ENCODE data around the gene MTSS2.

The MTSS2 gene

GRCh38 chr16:70694088-70694867, 8.4 kb upstream of the MTSS2 start:
- Histone ChIP-seq H3K4me3 (ENCODE audit: low read length) (no peak overlapping the region), H3K79me2 (ENCODE audit: low read length) (no peaks in the 10 kb centered on the region), H3K36me3 (replicated peaks; ENCODE audit: low read depth, low read length) (no peaks in the 10 kb centered on the region), H3K27me3 (ENCODE audit: low read depth, low read length) (no peaks in the 10 kb centered on the region), H4K20me1 (ENCODE audit: insufficient read depth, low read length) (no peaks in the 10 kb centered on the region), H3K4me1 (ENCODE audit: low read length) (no peaks in the 10 kb centered on the region), H3K27ac (ENCODE audit: low read length) (no peak overlapping the region), H3K4me2 (ENCODE audit: low read length) (no peak overlapping the region), H3K9ac (ENCODE audit: low read length) (no peak overlapping the region), H3K9me3 (ENCODE audit: insufficient read depth, low read length) (no peaks in the 10 kb centered on the region), H2AFZ (ENCODE audit: low read depth, low read length) (no peak overlapping the region)
- no peak for TF ChIP-seq CTCF (IDR thresholded peaks at IDR 0.05; ENCODE audit: low read depth, low read length)
- no peak for TF ChIP-seq EZH2phosphoT487 (IDR thresholded peaks at IDR 0.05; ENCODE audit: low read depth)

- Histone ChIP-seq H3K27ac (ENCODE audit: low read length) (no peak overlapping the region), H3K9me3 (ENCODE audit: insufficient read depth, low read length) (no peaks in the 10 kb centered on the region), H3K27me3 (ENCODE audit: low read depth, low read length) (no peaks in the 10 kb centered on the region), H3K4me1 (ENCODE audit: low read length) (no peaks in the 10 kb centered on the region), H4K20me1 (ENCODE audit: insufficient read depth, low read length) (no peaks in the 10 kb centered on the region), H3K36me3 (replicated peaks; ENCODE audit: low read depth, low read length) (no peaks in the 10 kb centered on the region), H2AFZ (ENCODE audit: low read depth, low read length) (no peak overlapping the region), H3K79me2 (ENCODE audit: low read length) (no peaks in the 10 kb centered on the region), H3K9ac (ENCODE audit: low read length) (no peak overlapping the region), H3K4me2 (ENCODE audit: low read length) (no peak overlapping the region), H3K4me3 (ENCODE audit: low read length) (no peak overlapping the region)
- no peak for TF ChIP-seq EZH2phosphoT487 (IDR thresholded peaks at IDR 0.05; ENCODE audit: low read depth)
- no peak for TF ChIP-seq CTCF (IDR thresholded peaks at IDR 0.05; ENCODE audit: low read depth, low read length)
Measured at GRCh38 chr16:70692873-70693671, 7.2 kb upstream of the MTSS2 start.

GRCh38 chr16:70692130-70692872, 6.4 kb upstream of the MTSS2 start:
- H3K4me3 ChIP-seq (ENCODE audit: low read length): no peak overlapping the region
- no peak overlapping the region for H3K4me2 ChIP-seq (ENCODE audit: low read length)
- no peak overlapping the region for H3K27ac ChIP-seq (ENCODE audit: low read length)
- no peaks in the 10 kb centered on the region for H3K79me2 ChIP-seq (ENCODE audit: low read length)
- no peaks in the 10 kb centered on the region for H3K27me3 ChIP-seq (ENCODE audit: low read depth, low read length)
- H3K36me3 ChIP-seq (replicated peaks; ENCODE audit: low read depth, low read length): no peaks in the 10 kb centered on the region
- H3K9me3 ChIP-seq (ENCODE audit: insufficient read depth, low read length): no peaks in the 10 kb centered on the region
- no peak overlapping the region for H3K9ac ChIP-seq (ENCODE audit: low read length)
- no peaks in the 10 kb centered on the region for H3K4me1 ChIP-seq (ENCODE audit: low read length)
- H4K20me1 ChIP-seq (ENCODE audit: insufficient read depth, low read length): no peaks in the 10 kb centered on the region
- TF ChIP-seq EZH2phosphoT487 (IDR thresholded peaks at IDR 0.05; ENCODE audit: low read depth) (no peak), CTCF (IDR thresholded peaks at IDR 0.05; ENCODE audit: low read depth, low read length) (no peak)
- no peak overlapping the region for H2AFZ ChIP-seq (ENCODE audit: low read depth, low read length)

Data from OCI-LY3 (cell line).